Measurements from ENCODE around the gene IGSF8.

IGSF8 gene

DNA sequence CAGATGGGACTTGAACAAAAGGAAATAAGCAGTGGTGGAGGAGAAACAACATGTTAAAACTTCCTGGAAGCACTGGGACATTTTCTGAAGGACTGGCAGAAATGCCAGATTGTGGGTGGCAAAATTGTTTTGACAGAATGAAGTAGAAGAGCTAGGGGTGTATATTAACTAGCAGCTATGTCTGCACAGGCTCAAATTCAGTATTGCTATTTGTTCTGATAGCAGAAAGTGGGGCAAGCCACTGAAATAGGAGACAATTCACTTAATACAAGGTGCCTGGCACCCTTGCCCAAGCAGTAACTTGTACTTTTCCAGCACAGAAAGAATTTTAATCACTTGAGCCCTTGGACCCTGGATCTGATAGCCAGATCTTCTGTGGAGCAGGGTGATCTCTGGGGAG is 54.9 kb downstream of the IGSF8 start:
- DNase-seq (ENCODE audit: extremely low read depth, low read depth) = no peak
- TF ChIP-seq, protein P1, sequence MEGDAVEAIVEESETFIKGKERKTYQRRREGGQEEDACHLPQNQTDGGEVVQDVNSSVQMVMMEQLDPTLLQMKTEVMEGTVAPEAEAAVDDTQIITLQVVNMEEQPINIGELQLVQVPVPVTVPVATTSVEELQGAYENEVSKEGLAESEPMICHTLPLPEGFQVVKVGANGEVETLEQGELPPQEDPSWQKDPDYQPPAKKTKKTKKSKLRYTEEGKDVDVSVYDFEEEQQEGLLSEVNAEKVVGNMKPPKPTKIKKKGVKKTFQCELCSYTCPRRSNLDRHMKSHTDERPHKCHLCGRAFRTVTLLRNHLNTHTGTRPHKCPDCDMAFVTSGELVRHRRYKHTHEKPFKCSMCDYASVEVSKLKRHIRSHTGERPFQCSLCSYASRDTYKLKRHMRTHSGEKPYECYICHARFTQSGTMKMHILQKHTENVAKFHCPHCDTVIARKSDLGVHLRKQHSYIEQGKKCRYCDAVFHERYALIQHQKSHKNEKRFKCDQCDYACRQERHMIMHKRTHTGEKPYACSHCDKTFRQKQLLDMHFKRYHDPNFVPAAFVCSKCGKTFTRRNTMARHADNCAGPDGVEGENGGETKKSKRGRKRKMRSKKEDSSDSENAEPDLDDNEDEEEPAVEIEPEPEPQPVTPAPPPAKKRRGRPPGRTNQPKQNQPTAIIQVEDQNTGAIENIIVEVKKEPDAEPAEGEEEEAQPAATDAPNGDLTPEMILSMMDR (IDR thresholded peaks at IDR 0.05; ENCODE audit: low read depth, low read length) = no peak

Data from AG09319 (cell line).